WTC11 (cell line): Measurements from ENCODE around the gene MMAB. TPM values are rescaled to one million over a fixed set of nuclear protein-coding genes. Genes with fewer than 3 reads are reported as not detected.

Source experiments
- ATAC-seq: fragments of 200-7000 bp; cut with Tn5 transposase; 2 replicates; pipeline ENCODE4 v1.10.0; 2021; ENCODE audit warnings: mild to moderate bottlenecking, moderate library complexity
- CTCF ChIA-PET: fragments of 300-600 bp; sonication (Branson Sonifier 250); formaldehyde crosslinking; loops from one replicate; lab custom pipeline; 2021; ENCODE audit warnings: antibody characterized with exemption; lab: Charles Lee
- POLR2A ChIA-PET: fragments of 350-600 bp; sonication (Branson Sonifier 250); formaldehyde crosslinking; loops from one replicate; lab custom pipeline; 2021; ENCODE audit warnings: antibody characterized with exemption; lab: Charles Lee
- DNase-seq: peaks from one replicate; pipeline ENCODE4 v3.0.0; 2021; ENCODE audit warnings: low spot score
- H3K27ac Mint-ChIP-seq: 2 replicates; pipeline ENCODE4 v1.8.0; 2021; ENCODE audit warnings: mixed read lengths
- H3K27me3 Mint-ChIP-seq: 2 replicates; pipeline ENCODE4 v1.8.0; 2021; ENCODE audit warnings: low read depth, mild to moderate bottlenecking, moderate library complexity, mixed read lengths
- H3K36me3 Mint-ChIP-seq: 2 replicates; pipeline ENCODE4 v1.8.0; 2021; ENCODE audit warnings: mixed read lengths
- H3K4me1 Mint-ChIP-seq: 2 replicates; pipeline ENCODE4 v1.8.0; 2022; ENCODE audit warnings: mixed read lengths
- H3K4me3 Mint-ChIP-seq: 2 replicates; pipeline ENCODE4 v1.8.0; 2021; ENCODE audit warnings: mild to moderate bottlenecking, moderate library complexity, mixed read lengths
- H3K9me3 Mint-ChIP-seq: 2 replicates; pipeline ENCODE4 v1.8.0; 2021; ENCODE audit warnings: mixed read lengths
- ATF1 ChIP-seq: sonication (generic); formaldehyde crosslinking; IDR thresholded peaks from 2 replicates; pipeline ENCODE4 v1.8.1; 2023; ENCODE audit warnings: mild to moderate bottlenecking, moderate library complexity, missing genetic modification reagents
- ATF3 ChIP-seq: sonication (generic); formaldehyde crosslinking; conservative IDR thresholded peaks from 2 replicates; pipeline ENCODE4 v1.8.1; 2022; ENCODE audit warnings: mild to moderate bottlenecking, missing genetic modification reagents
- CBFB ChIP-seq: sonication (generic); formaldehyde crosslinking; IDR thresholded peaks from 2 replicates; pipeline ENCODE4 v1.8.1; 2022; ENCODE audit warnings: mild to moderate bottlenecking, low read depth, missing genetic modification reagents
- ELF4 ChIP-seq: sonication (generic); formaldehyde crosslinking; IDR thresholded peaks from 2 replicates; pipeline ENCODE4 v1.8.1; 2022; ENCODE audit warnings: low read depth, mild to moderate bottlenecking, moderate library complexity, missing genetic modification reagents
- IRF1 ChIP-seq: sonication (generic); formaldehyde crosslinking; IDR thresholded peaks from 2 replicates; pipeline ENCODE4 v1.8.0; 2023; ENCODE audit warnings: missing genetic modification reagents
- JAZF1 ChIP-seq: fragments of 250-450 bp; sonication (Bioruptor Pico); IDR thresholded peaks from 2 replicates; pipeline ENCODE4 v1.9.0; 2021; ENCODE audit warnings: moderate library complexity, mild to moderate bottlenecking, inconsistent platforms
- JUN ChIP-seq: sonication (generic); formaldehyde crosslinking; IDR thresholded peaks from 2 replicates; pipeline ENCODE4 v1.8.0; 2023; ENCODE audit warnings: mild to moderate bottlenecking, missing genetic modification reagents
- MLX ChIP-seq: sonication (generic); formaldehyde crosslinking; IDR thresholded peaks from 2 replicates; pipeline ENCODE4 v1.8.1; 2023; ENCODE audit warnings: mild to moderate bottlenecking, missing genetic modification reagents, moderate library complexity
- MYBL2 ChIP-seq: sonication (generic); formaldehyde crosslinking; IDR thresholded peaks from 2 replicates; pipeline ENCODE4 v1.8.1; 2023; ENCODE audit warnings: mild to moderate bottlenecking, moderate library complexity, missing genetic modification reagents
- NFE2L1 ChIP-seq: sonication (generic); formaldehyde crosslinking; IDR thresholded peaks from 2 replicates; pipeline ENCODE4 v1.8.1; 2023; ENCODE audit warnings: missing genetic modification reagents
- SMAD4 ChIP-seq: sonication (generic); formaldehyde crosslinking; IDR thresholded peaks from 2 replicates; pipeline ENCODE4 v1.8.0; 2022; ENCODE audit warnings: mild to moderate bottlenecking, missing genetic modification reagents
- TCF7 ChIP-seq: sonication (generic); formaldehyde crosslinking; IDR thresholded peaks from 2 replicates; pipeline ENCODE4 v1.8.0; 2022; ENCODE audit warnings: mild to moderate bottlenecking, low read depth, missing genetic modification reagents, moderate library complexity
- TEAD4 ChIP-seq: sonication (generic); formaldehyde crosslinking; IDR thresholded peaks from 2 replicates; pipeline ENCODE4 v1.8.0; 2022; ENCODE audit warnings: mild to moderate bottlenecking, missing genetic modification reagents
- ZBTB43 ChIP-seq: sonication (generic); formaldehyde crosslinking; IDR thresholded peaks from 2 replicates; pipeline ENCODE4 v1.8.1; 2023; ENCODE audit warnings: mild to moderate bottlenecking, missing genetic modification reagents
- ZNF232 ChIP-seq: sonication (generic); formaldehyde crosslinking; IDR thresholded peaks from 2 replicates; pipeline ENCODE4 v1.8.0; 2022; ENCODE audit warnings: mild to moderate bottlenecking, missing genetic modification reagents
- ZNF425 ChIP-seq: fragments of 250-450 bp; sonication (Bioruptor Pico); conservative IDR thresholded peaks from 2 replicates; pipeline ENCODE4 v1.9.0; 2021; ENCODE audit warnings: mild to moderate bottlenecking
- ZSCAN18 ChIP-seq: fragments of 250-450 bp; sonication (Bioruptor Pico); IDR thresholded peaks from 2 replicates; pipeline ENCODE4 v2.1.2; 2022; ENCODE audit warnings: mild to moderate bottlenecking, moderate library complexity
- total RNA-seq: library from RNA; stranded (reverse); gene quantifications from 3 replicates; pipeline ENCODE4 v1.2.3, GENCODE V29; 2021

MMAB gene
- total RNA-seq, 1 experiment from 2014 or later: 22.0 TPM

GRCh38 chr12:109568486-109568885 lies 4.8 kb downstream of the MMAB start:
- POLR2A ChIA-PET: no interaction called here

GRCh38 chr12:109567967-109568366 lies 5.3 kb downstream of the MMAB start:
- no peaks in the 10 kb centered on the region for H3K27me3 Mint-ChIP-seq
- CTCF ChIA-PET: no interaction called here
- ATAC-seq (no peak), DNase-seq (no peak)
- H3K4me3 Mint-ChIP-seq: no peak overlapping the region
- POLR2A ChIA-PET: no interaction called here
- H3K4me1 Mint-ChIP-seq: peaks cover 6% of the 10 kb centered on the region
- no peak for TF ChIP-seq ELF4
- TF ChIP-seq ZBTB43 (CRISPR knock-in tag): no peak
- TF ChIP-seq ZNF425 (CRISPR knock-in tag): no peak
- no peak for TF ChIP-seq ATF1 (CRISPR knock-in tag)
- H3K36me3 Mint-ChIP-seq: peaks cover 17% of the 10 kb centered on the region; the same call in 1 of the 2 replicates
- no peak overlapping the region for H3K27ac Mint-ChIP-seq
- no peaks in the 10 kb centered on the region for H3K9me3 Mint-ChIP-seq

More at GRCh38 chr12:109568486-109568885, 4.8 kb downstream of the MMAB start:
- DNase-seq: no peak
- peaks cover 17% of the 10 kb centered on the region; the same call in 1 of the 2 replicates for H3K36me3 Mint-ChIP-seq
- H3K4me1 Mint-ChIP-seq: peaks cover 8% of the 10 kb centered on the region
- H3K27ac Mint-ChIP-seq: no peak overlapping the region
- H3K27me3 Mint-ChIP-seq: no peaks in the 10 kb centered on the region
- no peak for TF ChIP-seq CBFB (CRISPR knock-in tag)
- TF ChIP-seq, all 79 proteins: peak for 0
- H3K9me3 Mint-ChIP-seq: no peaks in the 10 kb centered on the region
- H3K4me3 Mint-ChIP-seq: no peak overlapping the region
- ATAC-seq: no peak
- CTCF ChIA-PET: interaction anchor here (0.6 kb wide), 1 partner anchor 359 kb away, joined by 3 read pairs; no protein-coding TSS in a partner anchor

GRCh38 chr12:109567296-109567695 lies 6.0 kb downstream of the MMAB start:
- CTCF ChIA-PET: no interaction called here
- no peak overlapping the region; the same call in 1 of the 2 replicates for H3K27ac Mint-ChIP-seq
- DNase-seq (no peak), ATAC-seq (no peak)
- peaks cover 1% of the 10 kb centered on the region; the same call in 1 of the 2 replicates for H3K9me3 Mint-ChIP-seq
- H3K4me1 Mint-ChIP-seq: no peaks in the 10 kb centered on the region
- POLR2A ChIA-PET: no interaction called here
- H3K27me3 Mint-ChIP-seq: no peaks in the 10 kb centered on the region
- H3K4me3 Mint-ChIP-seq: no peak overlapping the region
- TF ChIP-seq ZNF232 (CRISPR knock-in tag) (no peak), JAZF1 (CRISPR knock-in tag) (no peak), ZSCAN18 (CRISPR knock-in tag) (no peak), JUN (CRISPR knock-in tag) (no peak), ATF3 (CRISPR knock-in tag) (no peak), TEAD4 (no peak), NFE2L1 (CRISPR knock-in tag) (no peak), MLX (CRISPR knock-in tag) (no peak), SMAD4 (CRISPR knock-in tag) (no peak), IRF1 (CRISPR knock-in tag) (no peak), ELF4 (no peak), TCF7 (no peak), MYBL2 (CRISPR knock-in tag) (no peak)
- TF ChIP-seq, all 79 proteins: peak for 0
- H3K36me3 Mint-ChIP-seq: peaks cover 24% of the 10 kb centered on the region
